HepG2 (cell line): ENCODE data around the gene DHTKD1. TPM values are rescaled to one million over a fixed set of nuclear protein-coding genes. Genes with fewer than 3 reads are reported as not detected.

ENCODE experiments used
- IKZF4 ChIP-seq: sonication (generic); formaldehyde crosslinking; IDR thresholded peaks from 2 replicates; pipeline ENCODE4 v1.5.1; 2020; ENCODE audit warnings: borderline replicate concordance, mild to moderate bottlenecking, low read depth, missing genetic modification reagents; ENCODE audit errors: not compliant biosample characterization
- MAFF ChIP-seq: IDR thresholded peaks from 2 replicates; pipeline ENCODE4 v1.6.1; 2011; ENCODE audit warnings: low read depth, low read length, improper control_type of control experiment
- MXD4 ChIP-seq: IDR thresholded peaks from 2 replicates; pipeline ENCODE4 v1.6.1; 2016; ENCODE audit warnings: mild to moderate bottlenecking, missing biosample characterization, missing genetic modification reagents
- NCOR1 ChIP-seq: fragments of 200-600 bp; sonication (generic); IDR thresholded peaks from 2 replicates; pipeline ENCODE4 v1.7.0; 2017; ENCODE audit warnings: antibody characterized with exemption, low read length, borderline replicate concordance
- NR2C2 ChIP-seq: sonication (generic); formaldehyde crosslinking; IDR thresholded peaks from 2 replicates; pipeline ENCODE4 v1.4.0; 2020; ENCODE audit warnings: missing genetic modification reagents, mild to moderate bottlenecking, moderate library complexity, borderline replicate concordance
- REPIN1 ChIP-seq: sonication (generic); formaldehyde crosslinking; IDR thresholded peaks from 2 replicates; pipeline ENCODE4 v1.8.0; 2022; ENCODE audit warnings: missing genetic modification reagents, low read depth, mild to moderate bottlenecking, borderline replicate concordance
- SAP130 ChIP-seq: IDR thresholded peaks from 2 replicates; pipeline ENCODE4 v1.6.1; 2016; ENCODE audit warnings: low read depth
- SP5 ChIP-seq: IDR thresholded peaks from 2 replicates; pipeline ENCODE4 v1.6.1; 2016; ENCODE audit warnings: low read depth, borderline replicate concordance
- ZBTB25 ChIP-seq: IDR thresholded peaks from 2 replicates; pipeline ENCODE4 v1.6.1; 2018; ENCODE audit warnings: missing genetic modification reagents
- ZBTB26 ChIP-seq: IDR thresholded peaks from 2 replicates; pipeline ENCODE4 v1.6.1; 2016; ENCODE audit warnings: missing compliant biosample characterization, missing genetic modification reagents, borderline replicate concordance
- ZBTB40 ChIP-seq, 2 experiments: fragments of 450-650 bp in 1 of 2; sonication (generic) in 1 of 2; formaldehyde crosslinking in 1 of 2; IDR thresholded peaks; 2 replicates each; pipeline versions ENCODE4 v1.6.1 to v1.8.0; 2016 to 2022; ENCODE audit warnings: antibody characterized with exemption in 1 of 2, mild to moderate bottlenecking in 1 of 2, missing genetic modification reagents in 1 of 2
- ZIK1 ChIP-seq: sonication (generic); formaldehyde crosslinking; IDR thresholded peaks from 2 replicates; pipeline ENCODE4 v1.5.0; 2020; ENCODE audit warnings: mild to moderate bottlenecking, low read depth, missing genetic modification reagents, borderline replicate concordance
- ZNF256 ChIP-seq: sonication (generic); formaldehyde crosslinking; conservative IDR thresholded peaks from 2 replicates; pipeline ENCODE4 v1.4.0; 2020; ENCODE audit warnings: missing genetic modification reagents
- ZNF331 ChIP-seq: sonication (generic); formaldehyde crosslinking; IDR thresholded peaks from 2 replicates; pipeline ENCODE4 v1.4.0; 2020; ENCODE audit warnings: missing genetic modification reagents
- ZNF337 ChIP-seq: sonication (generic); formaldehyde crosslinking; IDR thresholded peaks from 2 replicates; pipeline ENCODE4 v1.5.1; 2020; ENCODE audit warnings: missing genetic modification reagents, low read depth, mild to moderate bottlenecking, borderline replicate concordance
- ZNF468 ChIP-seq: sonication (generic); formaldehyde crosslinking; IDR thresholded peaks from 2 replicates; pipeline ENCODE4 v1.8.0; 2022; ENCODE audit warnings: mild to moderate bottlenecking, moderate library complexity, missing genetic modification reagents
- ZNF790 ChIP-seq: sonication (generic); formaldehyde crosslinking; IDR thresholded peaks from 2 replicates; pipeline ENCODE4 v1.8.0; 2022; ENCODE audit warnings: missing genetic modification reagents, mild to moderate bottlenecking, borderline replicate concordance
- polyA plus RNA-seq, 8 experiments: library from polyadenylated mRNA; depleted of rRNA in 3 of 8; stranded (reverse) in 7 of 8; unstranded in 1 of 8; fragments of >200 nt; fragmentation: Illumina TruSeq in 4 of 8; extraction: Trizol in 4 of 8; gene quantifications; 2 replicates each; pipeline versions ENCODE4 v1.2.1 to v1.2.3, GENCODE V29; 2011 to 2016; ENCODE audit warnings: low read depth in 4 of 8, missing spikeins in 1 of 8, mixed read lengths in 1 of 8; ENCODE audit not compliant: insufficient read depth in 1 of 8
- total RNA-seq, 5 experiments: library from RNA; depleted of rRNA; stranded (reverse); fragments of >200 nt; fragmentation: Illumina TruSeq; extraction: Trizol; gene quantifications; 2 replicates each; pipeline ENCODE4 v1.2.3, GENCODE V29; 2016; ENCODE audit warnings: low read depth in 1 of 5

DHTKD1 gene
- total and polyA plus RNA-seq, 2 of the 13 experiments (the other 11 are each of a cell fraction or from before 2014, with no cell fraction given) = 9.6 to 14.1 TPM

- TF ChIP-seq ZBTB40 (IDR thresholded peaks at IDR 0.05) = no peak
- no peak for TF ChIP-seq ZBTB40 (CRISPR knock-in tag; IDR thresholded peaks at IDR 0.05)
- TF ChIP-seq ZNF256 (CRISPR knock-in tag) = no peak
- TF ChIP-seq ZIK1 (CRISPR knock-in tag) = no peak
- TF ChIP-seq NR2C2 (CRISPR knock-in tag) = peak; percentile 41; the same call in 1 of the 2 replicates
- peak; percentile 63; the same call in 1 of the 2 replicates for TF ChIP-seq REPIN1 (CRISPR knock-in tag)
- no peak for TF ChIP-seq ZBTB26
- 0 out of 2 replicates have a peak, but pooled peaks have one; percentile 8 for TF ChIP-seq ZNF790 (CRISPR knock-in tag)
- no peak for TF ChIP-seq MXD4 (CRISPR knock-in tag)
- TF ChIP-seq SP5 (CRISPR knock-in tag) = peak; percentile 45
- TF ChIP-seq NCOR1 = no peak
- TF ChIP-seq SAP130 (CRISPR knock-in tag) = peak; percentile 80
- peak; percentile 21 for TF ChIP-seq IKZF4 (CRISPR knock-in tag)
- no peak; the same call in 1 of the 2 replicates for TF ChIP-seq ZNF468 (CRISPR knock-in tag)
- no peak for TF ChIP-seq ZNF337 (CRISPR knock-in tag)
- no peak for TF ChIP-seq ZNF331 (CRISPR knock-in tag)
- TF ChIP-seq ZBTB25 (CRISPR knock-in tag) = no peak
- TF ChIP-seq MAFF = no peak
Measured at GRCh38 chr10:12129222-12130111, 60.7 kb downstream of the DHTKD1 start, which contains the start of gene SEC61A2 (continued).
